Tibial nerve (tissue), 3 donors: Measurements from ENCODE around the gene HOMER3.

Experiments used
- EP300 ChIP-seq, 2 donors: sonication (generic); formaldehyde crosslinking; IDR thresholded peaks; one replicate each; pipeline ENCODE4 v1.6.1; 2017; ENCODE audit warnings: antibody characterized with exemption in 2 of 2, mild to moderate bottlenecking in 1 of 2
- POLR2A ChIP-seq, 2 donors: fragments of 450-650 bp; IDR thresholded peaks; one replicate each; pipeline ENCODE4 v1.6.1; 2017; ENCODE audit warnings: antibody characterized with exemption in 2 of 2, mild to moderate bottlenecking in 2 of 2, moderate library complexity in 2 of 2

DNA sequence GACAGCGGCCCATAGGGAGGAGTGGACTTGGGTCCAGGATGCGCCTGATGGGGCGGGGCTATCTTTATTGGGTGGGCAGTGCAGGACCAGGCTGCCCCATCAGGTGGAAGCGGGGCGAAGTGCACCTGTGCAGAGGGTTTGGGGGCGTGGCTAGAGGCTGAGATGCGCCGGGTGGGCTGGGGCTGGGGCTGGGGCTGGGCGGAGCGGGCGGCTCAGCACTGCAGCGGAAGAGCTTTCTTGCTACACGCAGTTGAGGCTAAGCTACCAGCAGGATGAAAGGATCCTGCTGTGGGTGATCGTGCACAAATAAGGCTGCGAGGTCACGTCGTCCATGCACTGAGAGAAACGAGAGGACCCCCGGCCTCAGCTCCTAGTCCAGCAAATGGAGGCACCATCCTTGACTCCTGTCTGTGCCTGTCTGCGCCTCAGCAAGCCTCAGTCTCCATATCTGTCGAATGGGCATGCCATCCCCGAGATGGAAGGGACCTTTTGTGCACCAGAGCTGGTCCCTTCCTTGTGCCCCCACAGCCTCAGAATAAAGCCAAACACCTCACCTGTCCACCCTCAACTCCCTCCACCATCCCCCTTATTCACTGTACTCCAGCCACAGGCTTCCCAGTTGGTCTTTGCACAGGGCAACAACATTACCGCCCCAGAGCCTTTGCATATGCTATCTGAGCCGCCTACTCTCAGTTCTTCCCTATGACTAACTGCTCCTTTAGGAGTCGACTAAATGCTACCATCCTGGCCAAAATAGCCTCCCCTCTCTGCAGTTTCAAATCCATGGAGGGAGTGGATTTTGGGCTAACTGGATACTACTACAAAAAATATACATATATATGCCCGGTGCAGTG, 21.0 kb upstream of the HOMER3 start:
- no peak for TF ChIP-seq POLR2A (IDR thresholded peaks at IDR 0.05)
- no peak for TF ChIP-seq EP300 (IDR thresholded peaks at IDR 0.05)
